SK-N-MC (cell line): Measurements from ENCODE around the gene AQP2.

Experiments used
- EZH2 ChIP-seq: fragments of 200-600 bp; sonication (generic); IDR thresholded peaks from one replicate; pipeline ENCODE4 v1.6.1; 2017; ENCODE audit warnings: antibody characterized with exemption
- FOXP2 ChIP-seq: optimal IDR thresholded peaks from 2 replicates; pipeline ENCODE3; 2011; ENCODE audit warnings: mild to moderate bottlenecking, moderate library complexity; ENCODE audit not compliant: insufficient read depth; ENCODE audit errors: extremely low read length, control extremely low read depth
- POLR2AphosphoS5 ChIP-seq: IDR thresholded peaks from 2 replicates; pipeline ENCODE4 v1.6.1; 2012; ENCODE audit warnings: mild to moderate bottlenecking, low read depth, low read length, borderline replicate concordance

GRCh38 chr12:49909826-49910225, 40.7 kb upstream of the AQP2 start:
- TF ChIP-seq POLR2AphosphoS5 (no peak), EZH2 (no peak), FOXP2 (no peak)
